Stimulated activated CD4-positive, alpha-beta T cell treated with anti-CD3 and anti-CD28 coated beads, TNF-alpha, amount 100 ng/mL, for 1 hour (primary cell): Measurements from ENCODE around the gene LRRTM4.
"Not testable (repeated sequence)": the region's sequence is repeated elsewhere in the genome, so short reads cannot be mapped to it uniquely, and the experiment has no call there.

ENCODE experiments used
- DNase-seq, 3 donors: peaks; one replicate each; pipeline ENCODE4 v3.0.0-alpha.2; 2020; ENCODE audit warnings: low read depth in 3 of 3, low spot score in 1 of 3

Gene LRRTM4

GRCh38 chr2:76760367-76760704 is 761.8 kb downstream of the LRRTM4 start:
- no peak for DNase-seq

- DNase-seq, result no peak
Observed at GRCh38 chr2:76759634-76760366, 762.4 kb downstream of the LRRTM4 start.

GRCh38 chr2:76752506-76752905 is 769.7 kb downstream of the LRRTM4 start:
- DNase-seq, result no peak

GRCh38 chr2:76749858-76750257 is 772.3 kb downstream of the LRRTM4 start:
- DNase-seq, result no peak

- DNase-seq, result no peak
Observed at GRCh38 chr2:76748581-76749296, 773.4 kb downstream of the LRRTM4 start.

- no peak for DNase-seq
Observed at GRCh38 chr2:76745605-76746004, 776.6 kb downstream of the LRRTM4 start.

GRCh38 chr2:76737607-76738006 is 784.6 kb downstream of the LRRTM4 start:
- no peak for DNase-seq

- DNase-seq, result no peak
Observed at GRCh38 chr2:76733736-76734135, 788.4 kb downstream of the LRRTM4 start.

- DNase-seq, result no peak
Observed at GRCh38 chr2:76731157-76731556, 791.0 kb downstream of the LRRTM4 start.

GRCh38 chr2:76730021-76730420 is 792.2 kb downstream of the LRRTM4 start:
- no peak for DNase-seq

GRCh38 chr2:76721226-76721625 is 801.0 kb downstream of the LRRTM4 start:
- DNase-seq, result no peak

- no peak for DNase-seq
Observed at GRCh38 chr2:76713312-76713711, 808.9 kb downstream of the LRRTM4 start.

GRCh38 chr2:76711490-76711889 is 810.7 kb downstream of the LRRTM4 start:
- DNase-seq, result no peak

- no peak for DNase-seq
Observed at GRCh38 chr2:76700894-76701293, 821.3 kb downstream of the LRRTM4 start.

- DNase-seq, result not testable (repeated sequence)
Observed at GRCh38 chr2:76697998-76698713, 824.0 kb downstream of the LRRTM4 start.
